GM10248 (cell line): Measurements from ENCODE around the gene CAMK2D.

Experiments
- CTCF ChIA-PET: fragments of 300-600 bp; sonication (Branson Sonifier 250); formaldehyde crosslinking; extraction: SDS; loops from one replicate; lab custom pipeline; 2021; ENCODE audit warnings: antibody characterized with exemption; lab: Yijun Ruan, JAX
- POLR2A ChIA-PET: fragments of 350-650 bp; sonication (Branson Sonifier 250); formaldehyde crosslinking; extraction: SDS; loops from one replicate; lab custom pipeline; 2020; ENCODE audit warnings: antibody characterized with exemption; lab: Yijun Ruan, JAX
- DNase-seq: peaks from one replicate; pipeline ENCODE4 v3.0.0; 2012; ENCODE audit errors: extremely low spot score
- TF ChIP-seq, protein P1 (sequence below): IDR thresholded peaks from 2 replicates; pipeline ENCODE4 v1.5.1; 2012; ENCODE audit warnings: mild to moderate bottlenecking, low read depth; ENCODE audit errors: extremely low read depth, missing control alignments, control extremely low read depth

CAMK2D gene

GRCh38 chr4:113621633-113622032 lies 139.9 kb downstream of the CAMK2D start:
- TF ChIP-seq, protein P1, sequence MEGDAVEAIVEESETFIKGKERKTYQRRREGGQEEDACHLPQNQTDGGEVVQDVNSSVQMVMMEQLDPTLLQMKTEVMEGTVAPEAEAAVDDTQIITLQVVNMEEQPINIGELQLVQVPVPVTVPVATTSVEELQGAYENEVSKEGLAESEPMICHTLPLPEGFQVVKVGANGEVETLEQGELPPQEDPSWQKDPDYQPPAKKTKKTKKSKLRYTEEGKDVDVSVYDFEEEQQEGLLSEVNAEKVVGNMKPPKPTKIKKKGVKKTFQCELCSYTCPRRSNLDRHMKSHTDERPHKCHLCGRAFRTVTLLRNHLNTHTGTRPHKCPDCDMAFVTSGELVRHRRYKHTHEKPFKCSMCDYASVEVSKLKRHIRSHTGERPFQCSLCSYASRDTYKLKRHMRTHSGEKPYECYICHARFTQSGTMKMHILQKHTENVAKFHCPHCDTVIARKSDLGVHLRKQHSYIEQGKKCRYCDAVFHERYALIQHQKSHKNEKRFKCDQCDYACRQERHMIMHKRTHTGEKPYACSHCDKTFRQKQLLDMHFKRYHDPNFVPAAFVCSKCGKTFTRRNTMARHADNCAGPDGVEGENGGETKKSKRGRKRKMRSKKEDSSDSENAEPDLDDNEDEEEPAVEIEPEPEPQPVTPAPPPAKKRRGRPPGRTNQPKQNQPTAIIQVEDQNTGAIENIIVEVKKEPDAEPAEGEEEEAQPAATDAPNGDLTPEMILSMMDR = no peak
- POLR2A ChIA-PET = no interaction called here
- CTCF ChIA-PET = no interaction called here
- no peak for DNase-seq

DNA sequence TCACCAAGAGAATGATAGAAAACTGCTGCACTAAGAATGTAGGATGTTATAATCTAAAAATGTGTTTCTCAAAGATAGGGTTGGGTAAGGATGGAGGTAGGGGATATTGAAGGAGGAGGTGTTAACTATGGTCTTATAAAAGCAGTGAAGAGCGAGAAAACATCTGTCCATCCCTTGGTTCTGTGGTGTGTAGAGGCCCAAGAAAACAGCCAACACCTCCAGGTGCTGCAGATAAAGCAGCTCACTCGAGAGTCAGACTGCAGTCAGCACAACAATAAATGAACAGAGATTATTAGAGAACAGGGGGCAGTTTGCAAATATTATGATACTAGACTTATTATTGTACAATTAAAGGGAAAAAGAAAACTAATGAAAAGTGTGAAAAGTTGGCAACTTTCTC lies 141.5 kb downstream of the CAMK2D start:
- POLR2A ChIA-PET = no interaction called here

GRCh38 chr4:113619526-113619925 lies 142.0 kb downstream of the CAMK2D start:
- POLR2A ChIA-PET = no interaction called here
- CTCF ChIA-PET = interaction anchor here (1.1 kb wide), 1 partner anchor 21 kb away, joined by 3 read pairs; no protein-coding TSS in a partner anchor
- TF ChIP-seq, protein P1 = no peak
- no peak for DNase-seq

More for the DNA sequence above, 141.5 kb downstream of the CAMK2D start:
- TF ChIP-seq, protein P1 = no peak
- CTCF ChIA-PET = interaction anchor here (1.1 kb wide), 1 partner anchor 22 kb away, joined by 3 read pairs; no protein-coding TSS in a partner anchor
- no peak for DNase-seq

GRCh38 chr4:113618205-113618604 lies 143.3 kb downstream of the CAMK2D start:
- CTCF ChIA-PET = interaction anchor here (0.8 to 0.9 kb wide), 2 partner anchors 15 to 56 kb away, joined by 3 read pairs; no protein-coding TSS in a partner anchor
- DNase-seq = no peak
- TF ChIP-seq, protein P1 = no peak
- POLR2A ChIA-PET = no interaction called here

- TF ChIP-seq, protein P1 = no peak
- CTCF ChIA-PET = no interaction called here
- POLR2A ChIA-PET = no interaction called here
- DNase-seq = no peak
Measured at GRCh38 chr4:113617195-113617594, 144.3 kb downstream of the CAMK2D start.

DNA sequence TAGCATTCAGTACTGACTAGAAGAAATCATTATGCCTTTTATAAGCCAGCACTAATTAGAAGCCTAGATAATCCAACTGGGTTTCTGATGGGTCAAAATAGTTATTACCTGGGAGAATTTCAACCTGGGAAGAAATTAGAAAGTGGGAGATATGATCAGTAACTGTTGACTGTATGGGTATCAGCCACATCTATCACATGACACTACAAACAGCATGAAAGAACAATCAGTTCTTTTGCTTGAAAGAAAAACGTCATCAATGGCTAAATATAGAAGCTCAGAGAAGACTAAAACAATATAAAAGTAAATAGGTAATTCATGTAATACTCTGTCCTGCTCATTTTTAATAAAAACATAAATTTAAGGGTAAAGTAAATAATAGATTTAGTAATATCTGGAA lies 145.1 kb downstream of the CAMK2D start:
- DNase-seq = no peak
- TF ChIP-seq, protein P1 = no peak
- ChIA-PET CTCF (no interaction called here), POLR2A (no interaction called here)
